Right atrium auricular region (tissue), 2 donors: ENCODE data around the gene RAB17. TPM values are rescaled to one million over a fixed set of nuclear protein-coding genes. Genes with fewer than 3 reads are reported as not detected.

Experiments
- DNase-seq: peaks from one replicate; pipeline ENCODE4 v3.0.0-alpha.2; 2019; ENCODE audit warnings: low spot score
- H3K27ac ChIP-seq, 2 donors: fragments of 200-600 bp; sonication (generic); 1 replicate in 1 of 2; 2 replicates in 1 of 2; pipeline ENCODE4 v1.5.1; 2016 to 2019
- H3K27me3 ChIP-seq, 2 donors: fragments of 200-600 bp; sonication (generic); one replicate each; pipeline versions ENCODE4 v1.5.1 to v1.6.0; 2017 to 2019
- H3K36me3 ChIP-seq: fragments of 200-600 bp; sonication (generic); one replicate; pipeline ENCODE4 v1.5.1; 2016
- H3K4me1 ChIP-seq, 2 donors: fragments of 200-600 bp; sonication (generic); one replicate each; pipeline versions ENCODE4 v1.5.1 to v1.6.0; 2017 to 2019
- H3K4me3 ChIP-seq, 2 donors: fragments of 200-600 bp; sonication (generic); 1 replicate in 1 of 2; 2 replicates in 1 of 2; pipeline ENCODE4 v1.5.1; 2017 to 2019; ENCODE audit warnings: mild to moderate bottlenecking in 1 of 2, moderate library complexity in 1 of 2
- H3K9me3 ChIP-seq, 2 donors: fragments of 200-600 bp; sonication (generic); one replicate each; pipeline ENCODE4 v1.5.1; 2019
- total RNA-seq, 2 donors: library from RNA; depleted of rRNA; stranded (reverse); fragments of >200 nt; gene quantifications; one replicate each; pipeline ENCODE4 v1.1.0, GENCODE V29; 2016
- TF ChIP-seq, protein P1 (sequence below), 2 donors: fragments of 200-600 bp; sonication (generic); IDR thresholded peaks; one replicate each; pipeline ENCODE4 v1.5.1; 2019; ENCODE audit warnings: antibody characterized with exemption in 2 of 2

The RAB17 gene
- total RNA-seq, 2 donors from 2014 or later: 1.0 to 4.5 TPM

DNA sequence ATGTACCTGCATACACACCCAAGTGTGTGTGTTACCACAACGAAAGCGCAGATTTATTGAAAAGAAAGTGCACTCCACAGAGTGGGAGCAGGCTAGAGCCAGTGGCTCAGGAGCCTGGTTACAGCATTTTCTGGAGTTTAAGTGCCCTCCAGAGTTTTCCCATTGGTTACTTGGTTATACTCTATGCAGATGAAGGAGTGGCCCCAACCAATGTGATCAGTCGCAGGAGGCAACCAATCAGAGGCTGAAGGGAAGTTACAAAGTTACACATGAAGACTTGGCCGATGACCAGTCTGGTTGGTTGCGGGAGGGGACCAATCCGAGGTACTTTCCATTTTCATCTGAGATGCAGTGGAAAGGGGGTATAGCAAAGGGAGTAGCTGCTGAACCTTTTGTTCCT is 37.6 kb downstream of the RAB17 start:
- DNase-seq: no peak
- Histone ChIP-seq H3K9me3 (peaks cover 0 to 14% of the 10 kb centered on the region in 2 donors), H3K4me1 (no peaks in the 10 kb centered on the region), H3K27ac (no peak overlapping the region), H3K4me3 (no peak overlapping the region), H3K36me3 (peaks cover 4% of the 10 kb centered on the region), H3K27me3 (no peaks in the 10 kb centered on the region)
- TF ChIP-seq, protein P1, sequence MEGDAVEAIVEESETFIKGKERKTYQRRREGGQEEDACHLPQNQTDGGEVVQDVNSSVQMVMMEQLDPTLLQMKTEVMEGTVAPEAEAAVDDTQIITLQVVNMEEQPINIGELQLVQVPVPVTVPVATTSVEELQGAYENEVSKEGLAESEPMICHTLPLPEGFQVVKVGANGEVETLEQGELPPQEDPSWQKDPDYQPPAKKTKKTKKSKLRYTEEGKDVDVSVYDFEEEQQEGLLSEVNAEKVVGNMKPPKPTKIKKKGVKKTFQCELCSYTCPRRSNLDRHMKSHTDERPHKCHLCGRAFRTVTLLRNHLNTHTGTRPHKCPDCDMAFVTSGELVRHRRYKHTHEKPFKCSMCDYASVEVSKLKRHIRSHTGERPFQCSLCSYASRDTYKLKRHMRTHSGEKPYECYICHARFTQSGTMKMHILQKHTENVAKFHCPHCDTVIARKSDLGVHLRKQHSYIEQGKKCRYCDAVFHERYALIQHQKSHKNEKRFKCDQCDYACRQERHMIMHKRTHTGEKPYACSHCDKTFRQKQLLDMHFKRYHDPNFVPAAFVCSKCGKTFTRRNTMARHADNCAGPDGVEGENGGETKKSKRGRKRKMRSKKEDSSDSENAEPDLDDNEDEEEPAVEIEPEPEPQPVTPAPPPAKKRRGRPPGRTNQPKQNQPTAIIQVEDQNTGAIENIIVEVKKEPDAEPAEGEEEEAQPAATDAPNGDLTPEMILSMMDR (IDR thresholded peaks at IDR 0.05): no peak

DNA sequence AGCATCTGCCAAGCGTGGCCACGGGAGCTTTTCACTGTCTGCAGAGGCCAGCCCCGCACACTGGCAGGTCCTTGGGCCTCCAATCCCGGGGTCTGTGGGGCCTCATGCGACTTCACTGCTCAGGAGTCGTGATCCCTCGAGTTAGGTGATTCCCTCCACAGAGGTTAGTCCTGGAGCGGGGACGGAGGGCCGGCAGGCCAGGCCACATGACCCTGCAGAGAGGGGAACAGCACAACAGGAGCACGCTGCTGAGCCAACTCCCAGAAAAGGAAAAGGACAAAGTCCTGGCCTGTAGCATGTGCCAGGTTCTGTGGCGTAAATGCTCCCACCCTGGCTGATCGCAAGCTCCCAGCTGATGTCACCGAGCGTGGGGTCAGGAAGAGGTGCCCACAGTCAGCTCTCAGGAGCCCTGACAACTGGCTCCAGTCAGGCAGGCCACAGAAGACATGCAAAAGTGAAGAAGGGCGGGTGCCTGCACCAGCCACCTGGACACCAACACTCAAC is 39.4 kb downstream of the RAB17 start:
- Histone ChIP-seq H3K4me1 (no peaks in the 10 kb centered on the region), H3K9me3 (peaks cover 0 to 14% of the 10 kb centered on the region in 2 donors), H3K27me3 (no peaks in the 10 kb centered on the region), H3K36me3 (peaks cover 4% of the 10 kb centered on the region), H3K27ac (no peak overlapping the region), H3K4me3 (no peak overlapping the region)
- TF ChIP-seq, protein P1 (IDR thresholded peaks at IDR 0.05): no peak
- DNase-seq: no peak

DNA sequence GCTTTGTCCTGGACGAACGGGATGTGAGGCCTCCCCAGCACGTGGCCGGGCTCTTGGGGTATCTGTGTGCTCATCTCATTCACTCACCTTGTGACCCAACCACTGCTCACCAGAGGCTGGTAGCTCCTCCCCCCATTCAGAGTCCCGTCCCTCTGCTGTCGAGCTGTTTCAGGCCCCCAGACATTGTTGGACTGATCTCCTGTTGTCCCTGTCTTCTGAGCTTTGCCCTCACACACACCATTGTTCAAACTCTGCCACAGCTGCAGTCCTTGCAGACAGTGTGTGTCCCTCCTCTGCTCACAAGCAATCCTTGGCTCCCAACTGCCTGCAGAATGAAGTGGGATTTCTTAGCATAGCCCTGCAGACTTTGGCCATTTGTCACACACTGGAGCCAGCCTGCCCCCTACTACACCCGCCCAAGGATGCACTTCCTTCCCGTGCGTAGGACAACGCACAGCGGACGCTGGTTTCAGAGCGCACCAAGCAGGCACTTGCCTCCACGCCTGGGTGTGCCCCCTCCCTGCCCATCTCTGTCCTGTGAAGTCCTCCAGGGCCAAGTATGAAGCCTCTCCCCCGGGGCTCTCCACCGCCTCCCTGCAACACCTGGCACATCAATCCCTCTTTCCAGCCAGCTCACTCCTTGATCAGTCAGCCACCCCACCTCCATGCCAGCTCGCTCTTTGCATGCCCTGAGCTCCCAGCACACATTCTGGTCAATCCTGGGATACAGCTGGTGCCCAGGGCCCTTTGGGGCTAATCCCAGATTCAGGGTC is 40.7 kb downstream of the RAB17 start:
- TF ChIP-seq, protein P1 (IDR thresholded peaks at IDR 0.05): no peak
- no peak for DNase-seq
- Histone ChIP-seq H3K27ac (no peak overlapping the region), H3K9me3 (peaks cover 0 to 3% of the 10 kb centered on the region in 2 donors), H3K4me3 (no peak overlapping the region), H3K27me3 (no peaks in the 10 kb centered on the region), H3K4me1 (no peaks in the 10 kb centered on the region), H3K36me3 (no peaks in the 10 kb centered on the region)

DNA sequence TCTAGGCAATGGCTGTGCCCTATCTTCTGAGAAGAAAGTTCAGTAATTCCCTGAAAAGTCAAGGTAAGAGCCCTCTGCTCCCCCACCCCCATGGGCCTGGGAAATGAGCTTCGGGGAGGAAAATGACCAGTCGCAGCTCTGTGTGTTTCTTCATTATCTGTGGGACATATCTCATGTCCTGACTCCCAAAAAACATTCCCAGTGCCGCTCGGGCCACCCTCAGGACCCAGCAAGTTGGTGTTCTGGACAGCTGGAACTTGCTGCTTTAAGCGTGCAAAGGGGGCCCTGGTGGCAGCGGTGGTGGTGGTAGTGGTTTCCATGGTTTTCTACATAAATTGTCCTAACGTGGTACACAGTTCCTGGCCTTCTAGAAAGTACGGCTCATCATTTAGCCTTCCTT is 41.3 kb downstream of the RAB17 start:
- H3K27me3 ChIP-seq: no peaks in the 10 kb centered on the region
- DNase-seq: no peak
- TF ChIP-seq, protein P1 (IDR thresholded peaks at IDR 0.05): no peak
- H3K4me3 ChIP-seq: no peak overlapping the region
- H3K4me1 ChIP-seq: no peaks in the 10 kb centered on the region
- no peaks in the 10 kb centered on the region for H3K9me3 ChIP-seq
- H3K27ac ChIP-seq: no peak overlapping the region
- H3K36me3 ChIP-seq: no peaks in the 10 kb centered on the region

DNA sequence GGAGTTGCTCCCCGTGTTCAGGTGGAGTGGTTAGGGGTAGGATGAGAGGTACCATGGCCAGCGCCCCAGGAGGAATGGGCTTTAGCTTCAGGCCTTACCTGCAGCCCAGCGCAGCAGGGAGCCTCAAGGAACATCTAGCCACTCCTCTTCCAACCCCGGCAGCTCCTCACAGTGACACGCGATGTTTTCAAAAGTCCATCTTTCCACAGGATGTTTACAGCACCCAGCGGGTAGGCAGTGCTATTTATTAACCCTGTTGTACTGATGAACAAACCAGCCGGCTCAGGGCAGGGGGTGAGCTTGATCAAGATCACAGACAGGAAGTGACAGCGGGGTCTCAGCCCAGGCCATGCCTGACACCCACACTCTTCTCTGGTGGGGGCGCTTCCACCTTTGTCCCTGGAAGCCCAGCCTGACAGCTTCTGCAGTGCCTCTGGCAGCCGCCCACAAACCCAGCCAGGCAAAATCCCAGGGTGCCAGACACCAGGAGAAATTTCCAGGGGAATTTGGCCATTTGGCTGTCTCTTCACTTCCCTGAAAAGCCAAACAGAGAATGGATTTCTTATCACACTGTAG is 42.6 kb downstream of the RAB17 start:
- Histone ChIP-seq H3K27me3 (no peaks in the 10 kb centered on the region), H3K9me3 (no peaks in the 10 kb centered on the region), H3K4me3 (no peak overlapping the region), H3K36me3 (no peaks in the 10 kb centered on the region), H3K27ac (no peak overlapping the region), H3K4me1 (no peaks in the 10 kb centered on the region)
- DNase-seq: no peak
- TF ChIP-seq, protein P1 (IDR thresholded peaks at IDR 0.05): no peak
